K562 (cell line): ENCODE measurements around the gene PNISR. TPM values are rescaled to one million over a fixed set of nuclear protein-coding genes. Genes with fewer than 3 reads are reported as not detected.

Experiments used
- CREB1 ChIP-seq, 2 experiments: sonication (generic) in 1 of 2; formaldehyde crosslinking in 1 of 2; IDR thresholded peaks; 2 replicates each; pipeline versions ENCODE4 v1.6.1 to v1.8.0; 2012 to 2022; ENCODE audit warnings: inconsistent platforms in 1 of 2, mild to moderate bottlenecking in 1 of 2, missing genetic modification reagents in 1 of 2, moderate library complexity in 1 of 2
- FOXK2 ChIP-seq, 2 experiments: fragments of 450-650 bp; IDR thresholded peaks in 1 of 2; conservative IDR thresholded peaks in 1 of 2; 2 replicates each; pipeline ENCODE4 v1.6.1; 2016; ENCODE audit warnings: low read depth in 2 of 2, mild to moderate bottlenecking in 1 of 2
- FOXM1 ChIP-seq, 2 experiments: fragments of 450-650 bp in 1 of 2; sonication (generic) in 1 of 2; formaldehyde crosslinking in 1 of 2; IDR thresholded peaks; 2 replicates each; pipeline versions ENCODE4 v1.6.1 to v1.9.0; 2017 to 2022; ENCODE audit warnings: low read depth in 2 of 2, mild to moderate bottlenecking in 2 of 2, missing genetic modification reagents in 1 of 2, moderate library complexity in 1 of 2
- JUND ChIP-seq, 2 experiments: IDR thresholded peaks; 2 replicates in 1 of 2; 3 replicates in 1 of 2; pipeline ENCODE4 v1.6.1; 2011; ENCODE audit warnings: borderline replicate concordance in 2 of 2, low read depth in 2 of 2, low read length in 2 of 2, improper control_type of control experiment in 1 of 2, missing biosample characterization in 1 of 2, missing genetic modification characterization in 1 of 2, missing genetic modification reagents in 1 of 2
- NFRKB ChIP-seq: fragments of 450-650 bp; IDR thresholded peaks from 2 replicates; pipeline ENCODE4 v1.6.1; 2016; ENCODE audit warnings: low read depth
- POLR2AphosphoS5 ChIP-seq: IDR thresholded peaks from 2 replicates; pipeline ENCODE4 v1.6.1; 2011; ENCODE audit warnings: mild to moderate bottlenecking, low read depth, low read length, moderate library complexity; ENCODE audit not compliant: control insufficient read depth, insufficient read depth
- PRPF4 ChIP-seq: fragments of 200-400 bp; formaldehyde crosslinking; IDR thresholded peaks from one replicate; pipeline ENCODE4 v1.6.1; 2017; ENCODE audit warnings: low read length, low read depth, mild to moderate bottlenecking; ENCODE audit not compliant: insufficient read depth, poor library complexity, severe bottlenecking
- RNF2 ChIP-seq: sonication (generic); IDR thresholded peaks from 2 replicates; pipeline ENCODE4 v1.6.1; 2016
- ZNF143 ChIP-seq: sonication (generic); formaldehyde crosslinking; IDR thresholded peaks from 2 replicates; pipeline ENCODE4 v1.9.0; 2022; ENCODE audit warnings: mild to moderate bottlenecking, missing genetic modification reagents
- ZNF764 ChIP-seq: fragments of 250-450 bp; sonication (Bioruptor Pico); IDR thresholded peaks from 2 replicates; pipeline ENCODE4 v1.4.0; 2020; ENCODE audit warnings: low read depth, mild to moderate bottlenecking, moderate library complexity
- ZSCAN32 ChIP-seq: fragments of 450-650 bp; formaldehyde crosslinking; IDR thresholded peaks from 2 replicates; pipeline ENCODE4 v1.4.0; 2020; ENCODE audit warnings: mild to moderate bottlenecking, moderate library complexity
- polyA plus RNA-seq, 8 experiments: library from polyadenylated mRNA; depleted of rRNA in 4 of 8; stranded (reverse) in 5 of 8; unstranded in 3 of 8; fragments of >200 nt; fragmentation: Nextera tagmentation in 2 of 8; fragmentation: Illumina TruSeq in 1 of 8; extraction: Ambion mirVana in 2 of 8; extraction: Trizol in 1 of 8; gene quantifications; 2 replicates each; pipeline versions ENCODE4 v1.2.1 to v1.2.3, GENCODE V29; 2011 to 2014; ENCODE audit warnings: inconsistent platforms in 1 of 8, missing spikeins in 1 of 8
- total RNA-seq, 7 experiments: library from RNA; depleted of rRNA in 6 of 7; stranded (reverse); fragments of >200 nt in 6 of 7; fragmentation: Illumina TruSeq in 2 of 7; extraction: Trizol in 2 of 7; gene quantifications; 2 replicates each; pipeline versions ENCODE4 v1.2.1 to v1.2.3, GENCODE V29; 2011 to 2021; ENCODE audit warnings: low replicate concordance in 1 of 7
- TF ChIP-seq, protein P1 (sequence below): fragments of 450-650 bp; IDR thresholded peaks from 2 replicates; pipeline ENCODE4 v1.6.1; 2016; ENCODE audit warnings: low read depth, mild to moderate bottlenecking, moderate library complexity
- TF ChIP-seq, protein P2 (sequence below): sonication (generic); formaldehyde crosslinking; IDR thresholded peaks from 2 replicates; pipeline ENCODE4 v1.9.0; 2022; ENCODE audit warnings: mild to moderate bottlenecking, missing genetic modification reagents
- TF ChIP-seq, protein P3 (sequence below): IDR thresholded peaks from 2 replicates; pipeline ENCODE4 v1.6.1; 2011; ENCODE audit warnings: borderline replicate concordance, low read depth, mild to moderate bottlenecking, moderate library complexity, low read length; ENCODE audit not compliant: insufficient read depth, poor library complexity, severe bottlenecking
- TF ChIP-seq, protein P4 (sequence below), 2 experiments: fragments of 450-650 bp; IDR thresholded peaks; 2 replicates each; pipeline ENCODE4 v1.6.1; 2016

Gene PNISR
- total and polyA plus RNA-seq, 9 of the 15 experiments (the other 6 are each of a cell fraction or from before 2014, with no cell fraction given): 97.4 to 206 (median 131) TPM

DNA sequence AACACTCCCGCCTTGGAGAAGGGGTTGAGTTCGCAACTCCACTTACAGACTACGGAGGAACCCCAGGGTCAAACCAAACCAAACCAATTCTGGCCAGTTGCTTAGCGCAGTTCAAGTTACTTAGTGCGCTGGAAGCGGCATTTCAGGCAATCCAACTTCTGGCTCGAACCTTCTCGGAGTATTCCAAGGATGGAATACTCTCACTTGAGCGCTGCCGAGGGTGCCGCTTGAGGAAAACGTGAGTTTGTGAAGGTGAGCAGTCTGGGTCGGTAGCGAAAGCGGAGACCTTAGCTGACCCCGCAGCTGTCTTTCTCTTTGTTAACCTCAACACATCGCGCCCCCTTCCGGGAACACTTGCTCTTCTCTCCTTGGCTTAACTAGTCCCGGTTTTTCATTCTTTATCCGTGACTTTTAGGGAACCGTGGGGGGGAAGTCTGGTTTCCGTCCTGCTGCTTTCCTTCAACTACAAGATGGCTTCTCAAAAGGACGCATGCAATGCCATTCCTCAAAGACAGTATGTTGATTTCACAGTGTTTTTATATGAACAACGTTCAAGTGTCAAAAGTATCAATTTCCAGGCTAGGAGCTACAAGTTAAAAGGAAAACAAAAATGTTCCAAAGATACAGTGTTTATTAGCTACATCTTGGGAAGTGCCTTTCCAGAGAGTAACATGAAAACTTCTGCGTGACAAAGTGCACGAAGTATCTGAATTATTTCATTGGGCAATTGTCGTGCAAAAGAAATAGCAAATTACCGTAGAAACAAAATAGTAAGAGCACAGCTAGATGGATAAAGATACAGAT lies 741 bp upstream of the PNISR start (continued):
- TF ChIP-seq FOXM1 (IDR thresholded peaks at IDR 0.05; ENCODE audit: low read depth): no peak; the same call in 1 of the 2 replicates
- TF ChIP-seq FOXM1 (CRISPR knock-in tag; IDR thresholded peaks at IDR 0.05; ENCODE audit: low read depth): no peak
- TF ChIP-seq FOXK2 (conservative IDR thresholded peaks at IDR 0.05 in 1 of 2, IDR thresholded peaks at IDR 0.05 in 1 of 2; ENCODE audit: low read depth in 2 of 2): peak in 1 of 2 experiments; percentile 60; a peak in 2 of 4 replicates
- TF ChIP-seq CREB1 (IDR thresholded peaks at IDR 0.05): 0 out of 2 replicates have a peak, but pooled peaks have one; percentile 14
- TF ChIP-seq CREB1 (CRISPR knock-in tag; IDR thresholded peaks at IDR 0.05): 0 out of 2 replicates have a peak, but pooled peaks have one; percentile 46
- TF ChIP-seq ZSCAN32: no peak
- TF ChIP-seq NFRKB: peak; percentile 87
- TF ChIP-seq, protein P1, sequence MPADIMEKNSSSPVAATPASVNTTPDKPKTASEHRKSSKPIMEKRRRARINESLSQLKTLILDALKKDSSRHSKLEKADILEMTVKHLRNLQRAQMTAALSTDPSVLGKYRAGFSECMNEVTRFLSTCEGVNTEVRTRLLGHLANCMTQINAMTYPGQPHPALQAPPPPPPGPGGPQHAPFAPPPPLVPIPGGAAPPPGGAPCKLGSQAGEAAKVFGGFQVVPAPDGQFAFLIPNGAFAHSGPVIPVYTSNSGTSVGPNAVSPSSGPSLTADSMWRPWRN: 0 out of 2 replicates have a peak, but pooled peaks have one; percentile 25
- TF ChIP-seq, protein P2, sequence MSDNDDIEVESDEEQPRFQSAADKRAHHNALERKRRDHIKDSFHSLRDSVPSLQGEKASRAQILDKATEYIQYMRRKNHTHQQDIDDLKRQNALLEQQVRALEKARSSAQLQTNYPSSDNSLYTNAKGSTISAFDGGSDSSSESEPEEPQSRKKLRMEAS (CRISPR knock-in tag): no peak
- TF ChIP-seq, protein P3, sequence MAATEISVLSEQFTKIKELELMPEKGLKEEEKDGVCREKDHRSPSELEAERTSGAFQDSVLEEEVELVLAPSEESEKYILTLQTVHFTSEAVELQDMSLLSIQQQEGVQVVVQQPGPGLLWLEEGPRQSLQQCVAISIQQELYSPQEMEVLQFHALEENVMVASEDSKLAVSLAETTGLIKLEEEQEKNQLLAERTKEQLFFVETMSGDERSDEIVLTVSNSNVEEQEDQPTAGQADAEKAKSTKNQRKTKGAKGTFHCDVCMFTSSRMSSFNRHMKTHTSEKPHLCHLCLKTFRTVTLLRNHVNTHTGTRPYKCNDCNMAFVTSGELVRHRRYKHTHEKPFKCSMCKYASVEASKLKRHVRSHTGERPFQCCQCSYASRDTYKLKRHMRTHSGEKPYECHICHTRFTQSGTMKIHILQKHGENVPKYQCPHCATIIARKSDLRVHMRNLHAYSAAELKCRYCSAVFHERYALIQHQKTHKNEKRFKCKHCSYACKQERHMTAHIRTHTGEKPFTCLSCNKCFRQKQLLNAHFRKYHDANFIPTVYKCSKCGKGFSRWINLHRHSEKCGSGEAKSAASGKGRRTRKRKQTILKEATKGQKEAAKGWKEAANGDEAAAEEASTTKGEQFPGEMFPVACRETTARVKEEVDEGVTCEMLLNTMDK: peak; percentile 77
- 0 out of 2 replicates have a peak, but pooled peaks have one; percentile 2 for TF ChIP-seq RNF2
- TF ChIP-seq ZNF764 (CRISPR knock-in tag): peak; percentile 92
- peak; percentile 55; the same call in 1 of the 2 replicates for TF ChIP-seq JUND (IDR thresholded peaks at IDR 0.05; ENCODE audit: borderline replicate concordance, low read depth, low read length)
- no peak for TF ChIP-seq JUND (tag; IDR thresholded peaks at IDR 0.05; ENCODE audit: borderline replicate concordance, low read depth, low read length)
- TF ChIP-seq POLR2AphosphoS5: no peak; the same call in 1 of the 2 replicates
- TF ChIP-seq, protein P4, sequence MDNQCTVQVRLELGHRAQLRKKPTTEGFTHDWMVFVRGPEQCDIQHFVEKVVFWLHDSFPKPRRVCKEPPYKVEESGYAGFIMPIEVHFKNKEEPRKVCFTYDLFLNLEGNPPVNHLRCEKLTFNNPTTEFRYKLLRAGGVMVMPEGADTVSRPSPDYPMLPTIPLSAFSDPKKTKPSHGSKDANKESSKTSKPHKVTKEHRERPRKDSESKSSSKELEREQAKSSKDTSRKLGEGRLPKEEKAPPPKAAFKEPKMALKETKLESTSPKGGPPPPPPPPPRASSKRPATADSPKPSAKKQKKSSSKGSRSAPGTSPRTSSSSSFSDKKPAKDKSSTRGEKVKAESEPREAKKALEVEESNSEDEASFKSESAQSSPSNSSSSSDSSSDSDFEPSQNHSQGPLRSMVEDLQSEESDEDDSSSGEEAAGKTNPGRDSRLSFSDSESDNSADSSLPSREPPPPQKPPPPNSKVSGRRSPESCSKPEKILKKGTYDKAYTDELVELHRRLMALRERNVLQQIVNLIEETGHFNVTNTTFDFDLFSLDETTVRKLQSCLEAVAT (IDR thresholded peaks at IDR 0.05): peak in 1 of 2 experiments; percentile 43; a peak in 1 of 4 replicates
- no peak for TF ChIP-seq ZNF143 (CRISPR knock-in tag)
- no peak for TF ChIP-seq PRPF4
